ENCODE data around the gene TICRR. TPM values are rescaled to one million over a fixed set of nuclear protein-coding genes. Genes with fewer than 3 reads are reported as not detected.

Gene TICRR
- total and polyA plus RNA-seq, 2 of the 8 experiments (the other 6 are each of a cell fraction or from before 2014, with no cell fraction given) = 13.1 to 34.8 TPM

GRCh38 chr15:89587955-89588354, 12.7 kb downstream of the TICRR start:
- H3K23me2 ChIP-seq (ENCODE audit: low read depth, low read length) = no peaks in the 10 kb centered on the region; the same call in 1 of the 2 replicates
- H3K14ac ChIP-seq (ENCODE audit: insufficient read length) = no peak overlapping the region
- TF ChIP-seq SAP30 (IDR thresholded peaks at IDR 0.05; ENCODE audit: insufficient read depth, insufficient replicate concordance, low read length) (no peak), TBP (IDR thresholded peaks at IDR 0.05; ENCODE audit: low read depth, low read length) (no peak), ZNF274 (IDR thresholded peaks at IDR 0.05; ENCODE audit: borderline replicate concordance, extremely low read depth, low read length) (no peak)
- peaks cover 6 to 15% of the 10 kb centered on the region in 2 experiments for H4K20me1 ChIP-seq (replicated peaks in 1 of 2; ENCODE audit: control insufficient read depth in 1 of 2, insufficient read depth in 2 of 2, low read length in 2 of 2)
- H2BK20ac ChIP-seq (ENCODE audit: low read length) = no peak overlapping the region
- H2AK5ac ChIP-seq (ENCODE audit: low read depth, low read length) = no peak overlapping the region
- no peak overlapping the region for H3K4ac ChIP-seq (replicated peaks; ENCODE audit: insufficient read length, low read depth, low read length)
- no peak overlapping the region for H3K4me2 ChIP-seq (ENCODE audit: insufficient read depth in 1 of 2, low read depth in 2 of 2, low read length in 2 of 2)
- no peak overlapping the region for H2BK5ac ChIP-seq (ENCODE audit: low read depth, low read length)
- H3K27me3 ChIP-seq (replicated peaks in 1 of 4; ENCODE audit: control insufficient read depth in 3 of 4, extremely low read depth in 1 of 4, insufficient read depth in 3 of 4, low read length in 3 of 4) = no peaks in the 10 kb centered on the region
- H3K23ac ChIP-seq (ENCODE audit: insufficient read length) = no peak overlapping the region
- POLR2A ChIA-PET (ENCODE audit: partially characterized antibody) = interaction anchor here (1.6 kb wide), 1 partner anchor 13 kb away, joined by 4 read pairs; the partner anchor contains the start of gene TICRR
- 89% methylated on average over 4 of the region's 4 CpGs; no CpG with 5 or more reads in 1 of the 2 experiments for WGBS, 2 experiments (ENCODE audit: extremely low coverage in 1 of 2, insufficient coverage in 1 of 2, insufficient read length in 1 of 2, insufficient replicate concordance in 2 of 2, low coverage in 1 of 2, low lambda C conversion rate in 2 of 2, missing lambda C conversion rate in 1 of 2)
- H3K4me3 ChIP-seq (ENCODE audit: extremely low read depth in 1 of 4, insufficient read depth in 2 of 4, low read depth in 3 of 4, low read length in 4 of 4) = no peak overlapping the region
- FAIRE-seq = no peak
- H4K5ac ChIP-seq (ENCODE audit: insufficient read length, low read depth, low read length) = no peak overlapping the region
- H3K9ac ChIP-seq (replicated peaks in 1 of 4; ENCODE audit: extremely low read depth in 1 of 4, low read depth in 3 of 4, low read length in 3 of 4) = no peak overlapping the region
- peaks cover 0 to 49% of the 10 kb centered on the region in 2 experiments; a peak in 3 of 4 replicates for H3K79me2 ChIP-seq (ENCODE audit: control insufficient read depth in 1 of 2, insufficient read depth in 2 of 2, low read length in 2 of 2)
- H3K79me1 ChIP-seq (ENCODE audit: low read depth, low read length) = peaks cover 9% of the 10 kb centered on the region
- no peak overlapping the region for H2BK120ac ChIP-seq (replicated peaks; ENCODE audit: low read depth, low read length)
- CTCF ChIA-PET (ENCODE audit: partially characterized antibody) = interaction anchor here (0.8 kb wide), 1 partner anchor 11 kb away, joined by 3 read pairs; no protein-coding TSS in a partner anchor
- no peak overlapping the region for H3K18ac ChIP-seq (ENCODE audit: extremely low read depth, low read length)
- no peak overlapping the region for H4K91ac ChIP-seq (replicated peaks; ENCODE audit: insufficient read length, low read length)
- no peaks in the 10 kb centered on the region for H3K9me3 ChIP-seq (ENCODE audit: insufficient read depth in 2 of 2, low read depth in 1 of 2, low read length in 1 of 2)
- no peak overlapping the region for H2BK15ac ChIP-seq (ENCODE audit: low read length)
- H4K8ac ChIP-seq (ENCODE audit: extremely low read depth, insufficient read depth, low read length) = no peak overlapping the region
- no peaks in the 10 kb centered on the region; a peak in 1 of 7 replicates for H3K4me1 ChIP-seq (replicated peaks in 1 of 4; ENCODE audit: control insufficient read depth in 3 of 4, insufficient read depth in 4 of 4, low read length in 3 of 4)
- no peak for DNase-seq (ENCODE audit: low read depth in 1 of 2, low spot score in 2 of 2)
- no peak overlapping the region for H3K27ac ChIP-seq (ENCODE audit: low read depth, low read length)
- no peak overlapping the region for H2AFZ ChIP-seq (ENCODE audit: low read length)
- H3K56ac ChIP-seq (replicated peaks; ENCODE audit: insufficient read length, low read depth, low read length) = no peak overlapping the region
- H2BK12ac ChIP-seq (ENCODE audit: low read depth, low read length) = no peak overlapping the region
- H3K36me3 ChIP-seq (ENCODE audit: control insufficient read depth in 2 of 4, insufficient read depth in 4 of 4, low read length in 3 of 4) = peaks cover 41 to 92% (median 78%) of the 10 kb centered on the region in 4 experiments
